GM21528 (cell line): ENCODE data around the gene FANCE.
"Not testable (repeated sequence)": the region's sequence is repeated elsewhere in the genome, so short reads cannot be mapped to it uniquely, and the experiment has no call there.

Source experiments
- ATAC-seq: cut with Tn5 transposase; IDR thresholded peaks from one replicate; pipeline ENCODE4 v1.9.1; 2021; ENCODE audit warnings: mild to moderate bottlenecking, moderate library complexity; ENCODE audit not compliant: unreplicated experiment, low FRiP score

Gene FANCE

DNA sequence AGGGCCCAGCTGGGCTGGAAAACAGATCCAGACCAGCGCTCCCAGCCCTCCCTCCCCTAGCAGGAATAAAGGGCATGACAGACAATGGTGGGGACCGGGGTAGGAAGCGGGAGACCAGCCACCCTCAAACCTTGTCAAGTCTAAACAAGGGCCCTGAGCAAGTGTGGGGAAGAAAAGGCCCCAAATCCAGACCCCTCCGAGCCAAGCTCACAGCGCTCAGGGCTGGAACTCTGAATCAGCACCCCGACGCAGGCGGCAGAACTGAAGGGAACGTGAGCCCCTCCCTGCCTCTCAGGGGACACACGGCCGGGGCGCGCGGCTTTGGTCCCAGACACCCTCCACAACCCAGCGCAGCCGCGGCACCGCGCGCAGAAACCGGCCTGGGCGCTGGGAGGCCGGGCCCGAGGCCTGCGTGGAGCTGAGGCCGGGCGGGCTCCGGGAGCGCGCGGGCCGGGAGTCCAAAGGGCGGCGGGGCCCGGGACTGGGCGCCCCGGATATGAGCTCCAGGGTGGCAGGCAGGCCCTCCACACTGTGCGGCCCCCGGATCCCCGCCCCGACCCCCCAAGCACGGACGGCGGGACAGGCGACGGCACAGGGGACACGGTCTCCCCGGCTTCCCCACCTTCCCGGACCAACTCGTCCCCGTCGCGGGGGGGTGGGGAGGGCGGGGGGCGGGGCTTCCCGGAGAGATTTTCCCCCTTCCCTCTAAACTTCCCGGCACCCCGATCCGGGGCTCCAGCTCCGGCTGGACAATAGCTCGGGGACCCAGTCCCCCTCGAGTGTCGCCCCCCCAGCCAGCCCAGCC, 44.1 kb downstream of the FANCE start:
- no peak for ATAC-seq

DNA sequence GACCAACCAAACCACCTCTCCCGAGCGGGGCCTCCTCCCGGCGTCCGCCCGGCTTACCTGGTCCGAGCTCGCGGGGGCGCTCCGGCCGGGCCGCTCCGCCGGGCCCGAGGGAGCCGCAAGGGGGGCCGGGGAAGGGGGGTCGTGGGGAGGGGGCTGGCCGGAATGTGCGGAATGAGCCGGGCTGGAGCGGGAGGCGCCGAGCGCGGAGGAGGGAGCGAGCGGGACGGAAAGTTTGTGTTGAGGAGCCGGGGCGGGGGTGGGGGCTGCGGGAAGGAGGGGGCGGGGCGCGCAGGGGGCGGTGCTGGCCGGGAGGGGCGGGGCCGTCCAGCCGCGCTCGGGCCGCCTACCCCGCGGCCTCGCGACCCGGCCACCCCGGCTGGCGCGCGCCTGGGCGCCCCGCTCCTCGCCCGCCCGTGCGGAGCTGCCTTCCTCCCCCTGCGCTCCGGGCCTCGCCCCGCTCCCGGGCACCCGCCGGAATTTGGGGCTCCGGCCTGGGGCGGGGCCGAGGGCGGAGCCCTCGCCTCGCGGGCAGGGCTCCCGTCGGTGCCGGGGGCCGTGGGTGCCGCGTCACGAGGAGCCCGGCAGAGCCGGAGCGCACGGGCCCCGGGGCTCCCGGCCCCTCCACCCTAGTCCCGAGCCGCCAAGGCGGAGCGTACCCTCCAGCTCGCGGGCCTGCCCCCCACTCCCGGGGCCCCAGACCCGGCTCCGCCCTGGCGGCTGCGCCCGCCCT, 44.9 kb downstream of the FANCE start, which contains the start of gene TEAD3:
Gene TEAD3, minus strand, starts transcription at position 239 of the 730 bp plus-strand sequence.
- ATAC-seq: no peak

DNA sequence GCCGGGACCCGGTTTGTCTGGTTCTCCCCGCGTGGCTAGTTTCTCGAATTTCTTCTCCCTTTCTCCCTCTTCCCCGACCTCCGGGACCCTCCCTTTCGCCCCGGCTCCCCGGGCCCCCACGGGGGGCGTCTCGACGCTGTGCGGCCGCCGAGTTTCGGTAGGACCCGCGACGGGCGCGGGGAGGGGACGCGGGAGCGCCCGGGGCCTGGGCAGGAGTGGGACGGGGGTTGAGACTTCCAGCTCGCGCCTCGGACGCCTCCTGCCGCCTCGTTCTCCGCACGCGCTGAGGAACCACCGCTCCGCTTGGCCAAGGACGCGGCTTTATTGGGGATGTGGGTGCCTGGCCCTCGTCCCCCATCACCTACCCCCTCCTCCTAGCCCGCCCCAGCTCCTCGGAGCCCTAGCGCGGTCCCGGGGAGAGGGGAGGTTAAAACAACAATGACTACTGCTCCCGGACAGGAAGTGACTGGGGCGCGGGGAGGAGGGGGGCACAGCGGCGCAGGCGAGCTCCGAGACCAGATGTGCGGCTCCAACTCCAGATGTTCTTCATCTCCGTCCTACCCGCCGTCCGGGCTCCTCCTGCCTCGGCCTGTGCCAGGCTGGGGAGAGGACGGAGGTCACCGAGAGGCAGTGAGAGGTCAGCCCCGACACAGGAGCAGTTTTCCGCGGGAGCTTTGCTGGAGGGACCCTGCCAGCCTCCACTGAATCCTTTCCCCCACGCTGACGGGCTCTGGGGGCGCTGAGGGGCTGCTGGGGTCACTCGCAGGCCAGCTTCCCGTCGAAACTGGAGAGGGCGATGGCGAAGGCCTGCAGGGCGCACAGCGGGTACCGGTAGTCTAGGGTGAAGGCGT, 45.7 kb downstream of the FANCE start:
- ATAC-seq: no peak

DNA sequence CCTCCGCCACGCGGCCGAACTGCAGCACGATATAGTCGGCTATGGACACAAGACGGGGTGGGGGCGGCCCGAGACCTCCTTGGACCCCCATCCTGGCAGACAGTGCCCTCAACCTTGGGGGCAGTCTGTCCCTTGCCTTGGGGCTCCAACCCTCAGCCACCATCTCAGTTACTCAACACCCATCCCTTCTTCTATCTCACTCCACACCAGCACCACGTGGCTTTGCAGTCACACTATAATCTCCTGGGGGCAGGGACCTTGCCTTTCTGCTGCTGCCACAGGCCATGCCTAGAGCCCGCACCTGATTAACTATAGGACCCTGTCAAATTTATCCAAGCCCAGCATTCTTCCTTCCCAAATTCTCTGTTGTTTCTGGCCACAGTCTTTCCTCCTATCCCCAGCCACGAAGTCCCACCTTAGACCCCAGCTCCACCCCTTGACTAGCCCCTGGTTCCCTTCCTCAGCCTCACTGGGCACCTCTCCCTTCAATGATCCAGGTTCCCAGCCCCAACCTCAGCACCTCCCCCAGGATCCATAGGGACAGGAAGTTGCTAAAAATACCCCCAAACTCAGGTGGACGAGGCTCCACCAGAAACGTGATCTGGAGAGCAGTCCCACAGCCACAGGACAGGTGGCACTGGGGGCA, 46.4 kb downstream of the FANCE start:
- ATAC-seq: no peak

DNA sequence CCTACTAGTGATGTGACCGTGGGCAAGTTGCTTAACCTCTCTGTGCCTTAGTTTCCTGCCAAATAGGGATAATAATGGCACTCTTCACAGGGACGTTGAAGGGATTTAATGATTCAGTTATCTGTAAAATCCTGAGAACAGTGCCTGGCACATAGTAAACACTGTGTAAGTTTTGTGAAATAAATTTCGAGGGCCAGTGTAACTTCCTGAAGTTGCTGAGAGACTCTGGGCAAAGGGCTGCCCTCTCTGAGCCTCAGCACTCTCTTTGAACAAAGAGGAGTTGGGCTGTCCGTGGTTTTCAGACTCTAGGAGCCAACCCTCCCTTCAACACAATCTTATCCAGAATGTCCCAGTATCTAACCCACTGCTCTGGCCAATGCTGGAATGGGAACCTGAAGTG, 47.2 kb downstream of the FANCE start:
- no peak for ATAC-seq

DNA sequence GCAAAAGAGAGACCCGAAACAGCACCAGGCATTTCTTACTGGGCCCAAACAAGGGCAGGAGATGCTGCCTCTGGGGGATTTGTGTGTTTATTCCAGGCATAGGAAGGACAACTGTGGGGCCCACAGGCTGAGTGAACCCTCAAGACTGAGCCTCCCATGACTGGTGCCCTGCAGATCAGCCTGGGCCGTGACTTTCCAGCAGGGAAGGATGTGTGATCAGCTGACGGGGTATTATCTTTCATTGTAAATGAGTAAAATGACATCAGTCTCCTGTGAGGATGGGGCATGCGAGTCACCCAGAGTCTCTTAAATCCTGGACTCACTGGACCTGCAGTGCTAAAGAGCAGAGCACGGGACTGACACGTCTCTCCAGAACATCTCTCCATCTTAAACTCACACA, 48.6 kb downstream of the FANCE start:
- no peak for ATAC-seq

DNA sequence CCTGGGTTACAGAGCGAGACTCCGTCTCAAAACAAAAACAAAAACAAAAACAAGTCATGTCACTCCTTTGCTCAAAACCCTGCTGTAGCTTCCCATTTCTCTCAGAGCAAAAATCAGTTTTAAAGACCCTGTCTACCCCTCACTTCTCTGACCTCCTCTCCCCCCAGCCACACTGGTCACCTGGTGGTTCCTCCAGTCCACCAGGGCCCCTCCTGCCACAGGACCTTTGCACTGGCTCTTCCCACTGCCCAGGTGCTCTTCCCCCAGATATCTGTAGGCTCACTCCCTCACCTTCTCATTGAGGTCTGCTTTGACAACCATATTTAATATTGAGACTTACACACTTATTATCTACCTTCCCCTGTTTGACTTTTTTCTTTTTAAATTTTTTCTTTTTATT, 49.6 kb downstream of the FANCE start:
- no peak for ATAC-seq

DNA sequence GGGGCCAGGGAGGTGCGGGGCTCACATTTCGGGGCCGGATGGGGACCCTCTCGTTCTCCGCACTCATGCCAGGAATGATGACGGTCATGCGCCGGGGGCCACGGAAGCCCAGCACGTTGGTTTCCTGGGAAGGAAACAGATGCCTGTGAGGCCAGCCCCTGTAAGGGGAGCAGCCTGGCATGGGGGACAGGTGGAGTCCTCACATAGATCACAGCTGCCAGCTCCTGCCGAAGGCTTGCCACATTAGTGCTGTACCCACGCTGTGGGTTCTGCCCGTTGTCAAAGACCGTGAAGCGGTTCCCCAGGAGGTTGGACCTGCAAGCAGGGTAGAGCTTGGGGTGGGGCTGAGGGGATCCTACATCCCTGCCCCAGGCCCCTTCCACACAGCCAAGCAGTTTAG, 51.4 kb downstream of the FANCE start:
- ATAC-seq: no peak

DNA sequence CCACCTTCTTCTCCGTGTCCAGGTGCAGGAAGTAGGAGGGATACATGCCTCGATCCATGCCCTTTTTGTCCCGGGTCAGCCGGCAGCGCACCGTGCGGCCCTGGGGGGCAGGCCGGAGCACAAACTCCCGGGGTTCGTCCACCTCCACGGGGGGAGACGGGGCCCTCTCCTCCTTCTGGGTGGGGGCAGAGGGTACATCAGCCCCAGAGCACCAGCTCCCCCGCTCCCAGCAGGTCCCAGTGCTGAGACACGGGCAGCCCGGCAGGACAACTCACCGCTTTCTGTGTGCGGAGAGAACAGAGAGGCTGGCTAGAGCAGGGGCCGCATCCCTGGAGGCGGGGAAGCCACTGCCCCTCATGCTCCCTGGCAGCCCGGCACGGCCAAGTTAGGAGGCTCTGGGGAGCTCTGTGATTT, 53.9 kb downstream of the FANCE start:
- no peak for ATAC-seq

DNA sequence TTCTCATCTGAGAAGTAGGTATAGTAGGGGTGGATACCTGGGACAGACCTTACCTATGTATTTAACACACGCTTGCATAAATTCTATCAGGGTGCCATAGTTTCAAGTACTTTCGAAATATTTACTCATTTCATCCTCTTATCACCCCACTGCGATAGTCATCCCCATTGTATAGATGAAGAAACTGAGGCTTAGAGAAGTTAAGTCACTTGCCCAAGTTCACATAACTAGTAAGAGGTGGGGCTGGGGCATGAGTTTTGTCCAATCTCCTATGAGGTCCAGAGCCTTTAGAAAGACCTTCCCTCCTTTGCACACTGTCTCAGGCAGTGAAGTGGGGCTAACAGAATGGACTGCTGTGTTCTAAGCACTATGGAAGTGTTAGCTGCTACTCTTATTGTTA, 54.4 kb downstream of the FANCE start:
- ATAC-seq: no peak

DNA sequence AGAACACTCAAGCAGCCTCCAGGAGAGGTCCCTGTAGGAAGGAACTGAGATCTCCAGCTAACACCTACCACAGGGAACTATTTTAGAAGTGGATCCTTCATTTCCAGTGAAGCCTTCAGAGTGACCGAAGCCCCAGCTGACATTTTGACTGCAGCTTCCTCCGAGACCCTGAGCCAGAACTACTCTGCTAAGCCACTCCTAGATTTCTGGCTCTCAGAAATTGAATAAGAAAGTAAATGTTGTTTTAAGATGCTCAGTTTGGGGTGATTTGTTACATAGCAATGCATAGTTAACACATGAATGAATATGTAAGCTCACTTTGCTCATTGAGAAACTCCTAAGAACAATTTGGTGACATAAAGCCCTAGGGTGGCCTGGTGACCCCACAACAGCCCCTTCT, 55.1 kb downstream of the FANCE start:
- no peak for ATAC-seq

DNA sequence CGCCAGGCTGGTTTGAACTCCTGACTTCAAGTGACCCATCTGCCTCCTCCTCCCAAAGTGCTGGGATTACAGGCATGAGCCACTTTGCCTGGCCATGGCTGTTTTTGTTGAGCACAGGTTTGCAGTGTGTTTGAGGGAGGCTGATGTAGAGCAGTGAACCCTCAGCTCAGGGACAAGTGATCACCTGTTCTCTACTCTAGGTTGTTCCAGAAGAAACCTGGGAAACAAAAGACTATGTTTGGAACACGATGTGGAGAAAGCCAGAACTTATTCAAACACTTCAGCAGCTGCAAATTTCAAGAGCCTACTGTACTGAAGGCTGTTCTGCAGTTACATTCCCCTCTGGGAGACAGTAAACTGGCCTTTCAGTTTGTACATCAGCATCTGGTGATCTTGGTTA, 55.9 kb downstream of the FANCE start:
- ATAC-seq: no peak

DNA sequence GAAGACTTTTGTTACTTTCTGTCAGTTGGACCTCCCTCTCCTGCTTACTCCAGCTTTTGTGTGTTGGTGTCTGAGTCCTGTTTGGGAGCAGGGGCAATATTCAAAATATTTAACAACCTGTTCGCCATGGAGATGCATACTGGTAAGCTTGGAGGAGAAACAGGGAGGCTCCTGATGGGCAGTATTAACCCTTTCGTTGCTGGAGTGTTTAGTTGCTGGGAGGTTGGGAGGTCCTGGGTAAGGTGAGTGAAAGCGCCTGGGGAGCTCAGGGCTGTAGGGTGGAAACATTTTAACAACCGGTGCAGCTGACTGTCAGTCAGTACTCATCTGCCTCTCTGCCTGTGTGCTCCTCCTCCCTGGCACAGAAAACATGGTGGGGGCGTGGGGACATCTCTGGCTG, 56.4 kb downstream of the FANCE start:
- ATAC-seq: no peak

DNA sequence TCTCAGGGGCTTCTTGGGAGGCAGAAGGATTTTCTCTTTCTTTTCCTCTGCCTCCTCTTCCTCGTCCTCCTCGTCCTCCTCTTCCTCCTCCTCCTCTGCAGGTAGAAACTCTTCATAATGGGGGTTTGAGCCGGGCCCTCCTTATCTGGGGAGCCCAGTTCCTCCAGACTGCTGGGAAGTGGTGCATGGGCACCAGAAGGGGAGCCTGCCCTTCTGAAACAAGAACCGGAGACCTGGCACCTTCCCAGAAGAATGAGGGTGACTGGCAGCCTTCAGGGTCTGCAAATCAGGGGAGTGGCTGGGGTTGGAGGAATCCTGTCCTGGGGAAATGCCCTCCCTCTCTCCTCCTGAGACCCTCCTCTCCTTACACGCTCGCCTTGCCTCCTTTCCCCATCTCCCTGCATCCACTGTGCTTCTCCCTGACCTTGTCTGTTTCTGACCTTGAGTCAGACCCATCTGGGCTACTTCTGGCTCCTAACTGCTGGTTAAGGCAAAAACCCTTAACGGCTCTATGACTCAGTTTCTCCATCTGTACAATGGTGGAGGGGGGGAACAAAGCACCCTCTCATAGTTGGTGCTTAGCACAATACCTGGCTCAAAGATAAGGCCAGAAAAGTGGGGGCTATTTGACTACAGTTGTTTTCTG, 58.9 kb downstream of the FANCE start:
- ATAC-seq: no peak

DNA sequence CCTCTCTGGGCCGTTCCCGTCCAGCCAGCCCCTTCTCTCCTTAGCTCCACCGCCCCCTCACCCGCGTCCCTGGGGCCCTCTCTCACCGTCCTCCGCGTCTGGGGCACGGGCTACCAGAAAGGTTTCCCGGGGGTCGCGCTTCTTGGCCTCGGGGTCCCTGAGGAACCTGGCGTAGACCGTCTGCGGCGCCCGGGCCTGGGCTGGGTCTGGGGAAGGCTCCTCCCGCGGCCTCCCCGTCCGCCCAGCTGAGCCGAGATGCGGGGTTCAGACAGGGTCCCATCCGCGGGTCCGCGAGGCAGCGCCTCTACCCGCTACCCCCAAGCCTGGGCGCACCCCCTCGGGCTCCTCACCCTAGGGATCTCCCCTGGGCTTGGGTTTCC, 59.4 kb downstream of the FANCE start:
- ATAC-seq: no peak

DNA sequence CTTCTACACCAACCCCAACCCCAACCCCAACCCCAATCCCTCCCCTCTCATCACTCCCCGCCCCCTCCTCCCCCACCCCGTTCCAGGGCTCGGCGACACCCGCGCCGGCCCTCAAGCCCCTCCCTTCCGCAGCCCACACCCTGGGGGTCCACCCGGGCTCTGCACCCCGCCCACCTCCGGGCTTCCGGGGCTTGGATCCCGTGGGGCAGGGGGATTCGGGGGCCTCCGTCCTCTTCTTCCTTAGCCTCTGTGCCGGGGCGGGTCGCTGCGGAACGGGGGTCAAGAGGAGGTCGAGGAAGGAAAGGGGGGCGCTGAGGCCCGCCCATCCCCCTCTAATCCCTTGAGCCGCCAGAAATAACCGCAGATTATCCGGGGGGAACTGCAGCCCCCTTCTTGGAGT, 59.9 kb downstream of the FANCE start:
- no peak for ATAC-seq

DNA sequence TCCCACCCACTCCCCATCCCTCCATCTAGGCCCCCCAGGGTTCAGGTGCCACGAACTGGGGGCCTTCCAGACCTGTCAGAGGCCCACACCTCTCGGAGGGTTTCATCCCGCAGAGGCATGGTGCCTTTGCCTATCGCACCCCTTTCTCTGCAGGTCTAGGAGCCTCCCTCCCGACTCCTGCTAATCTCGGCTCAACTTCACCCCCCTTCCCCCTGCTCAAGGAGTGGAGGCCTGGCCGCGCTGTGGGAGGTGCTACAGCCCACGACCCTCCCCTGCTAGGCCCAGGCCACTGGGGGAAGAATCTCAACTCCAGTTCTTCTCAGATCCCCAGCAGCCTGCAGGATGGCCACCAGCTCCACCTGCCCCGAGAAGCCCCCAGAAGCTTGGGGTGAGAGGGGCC, 60.6 kb downstream of the FANCE start, which contains the start of gene TULP1:
Gene TULP1, minus strand, starts transcription at position 157 of the 400 bp plus-strand sequence. Its CDS starts 38 bp downstream, at position 119.
- no peak for ATAC-seq

DNA sequence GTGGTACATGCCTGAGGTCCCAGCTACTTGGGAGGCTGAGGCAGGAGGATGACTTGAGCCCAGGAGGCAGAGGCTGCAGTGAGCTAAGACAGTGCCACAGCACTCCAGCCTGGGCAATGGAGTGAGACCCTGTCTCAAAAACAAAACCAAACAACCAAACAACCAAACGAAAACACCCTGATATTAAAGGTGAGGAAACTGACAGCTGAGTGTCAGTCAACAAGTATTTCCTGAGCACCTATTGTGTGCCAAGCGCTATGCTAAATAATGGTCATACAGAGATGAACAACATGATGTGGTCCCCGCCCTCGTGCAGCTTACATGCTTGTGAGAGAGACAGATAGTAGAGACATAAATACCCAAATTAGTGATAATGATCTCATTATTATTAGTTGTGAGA, 62.4 kb downstream of the FANCE start:
- no peak for ATAC-seq

DNA sequence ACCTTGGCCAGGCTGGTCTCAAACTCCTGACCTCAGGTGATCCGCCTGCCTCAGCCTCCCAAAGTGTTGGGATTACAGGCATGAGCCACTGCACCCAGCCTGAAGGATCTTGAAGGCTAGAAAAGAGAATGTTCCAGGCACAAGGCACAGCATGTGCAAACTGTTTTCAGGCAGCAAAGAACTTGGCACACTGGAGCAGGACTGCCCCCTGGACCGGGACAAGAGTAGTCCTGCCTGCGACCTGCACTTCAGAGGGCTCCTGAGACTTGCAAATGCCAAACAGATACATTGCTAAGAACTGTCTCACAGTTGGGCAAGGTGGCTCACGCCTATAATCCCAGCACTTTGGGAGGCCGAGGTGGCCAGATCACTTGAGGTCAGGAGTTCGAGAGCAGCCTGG, 63.8 kb downstream of the FANCE start:
- ATAC-seq: not testable (repeated sequence)
